Activated naive CD4-positive, alpha-beta T cell treated with anti-CD3 and anti-CD28 coated beads, Interleukin-2, amount 50 U/mL, for 16 hours (primary cell): ENCODE data around the gene PNCK.
"Not testable (repeated sequence)": the region's sequence is repeated elsewhere in the genome, so short reads cannot be mapped to it uniquely, and the experiment has no call there.

Source experiments
- DNase-seq: peaks from one replicate; pipeline ENCODE4 v3.0.0-alpha.2; 2020

Gene PNCK

GRCh38 chrX:153673428-153674218 is at the start of gene PNCK:
Gene PNCK, minus strand, starts transcription at chrX:153673813. Its CDS starts 737 bp downstream, at chrX:153673076.
- no peak for DNase-seq

GRCh38 chrX:153722704-153723350 is 49.2 kb upstream of the PNCK start:
- no peak for DNase-seq

- DNase-seq: no peak
Measured at GRCh38 chrX:153719701-153720100, 46.1 kb upstream of the PNCK start.

DNA sequence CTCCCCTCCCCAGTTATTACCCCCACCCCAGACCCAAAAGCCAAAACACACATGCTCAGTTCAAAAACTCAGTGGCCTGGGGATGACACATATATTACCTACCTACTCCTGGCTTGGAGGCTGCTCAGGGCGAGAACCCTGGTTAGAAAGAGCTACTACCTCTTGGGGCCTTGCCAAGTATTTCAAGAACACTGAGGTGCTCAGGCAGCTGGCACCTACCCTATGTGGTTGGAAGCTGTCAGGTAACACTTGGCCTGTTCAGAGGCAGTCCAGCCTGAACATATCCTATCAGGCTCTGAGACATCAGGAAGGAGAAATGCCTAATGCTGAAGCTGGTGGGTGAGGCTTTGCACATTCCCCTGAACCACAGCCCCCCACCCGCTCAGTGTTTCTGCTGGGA is 45.6 kb upstream of the PNCK start:
- DNase-seq: no peak

DNA sequence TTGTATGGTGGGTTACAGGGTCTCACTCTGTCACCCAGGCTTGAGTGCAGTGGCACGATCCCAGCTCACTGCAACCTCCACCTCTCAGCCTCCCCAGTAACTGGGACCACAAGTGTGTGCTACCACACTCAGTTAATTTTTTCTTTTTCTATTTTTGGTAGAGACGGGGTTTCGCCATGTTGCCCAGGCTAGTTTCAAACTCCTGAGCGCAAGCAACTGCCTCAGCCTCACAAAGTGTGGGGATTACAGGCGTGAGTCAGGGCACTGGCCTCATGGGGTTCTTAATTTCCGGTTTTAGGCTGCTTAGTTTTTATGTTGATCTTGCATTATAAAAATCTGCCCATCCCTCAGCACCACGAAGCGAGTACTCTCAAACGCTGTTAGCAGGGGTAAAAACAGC is 43.8 kb upstream of the PNCK start:
- no peak for DNase-seq

DNA sequence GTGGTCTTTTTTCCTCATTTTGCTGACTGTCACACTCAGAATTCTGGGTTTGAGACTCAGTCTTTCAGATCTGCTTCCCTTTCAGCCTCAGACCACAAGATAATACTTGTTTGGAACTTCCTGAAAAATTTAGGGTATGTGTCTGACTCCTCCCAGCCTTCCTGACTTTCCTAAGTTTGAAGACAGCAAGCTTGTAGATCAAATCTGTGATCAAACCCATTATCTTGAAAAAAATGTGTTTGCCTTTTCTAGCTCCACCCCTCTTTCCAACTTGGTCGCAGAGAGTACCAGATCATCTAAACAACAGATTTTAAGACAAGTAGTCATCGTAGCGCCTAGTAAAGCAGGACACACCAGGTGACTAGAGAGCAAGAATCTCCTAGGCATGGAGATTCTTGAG is 40.6 kb upstream of the PNCK start:
- no peak for DNase-seq

GRCh38 chrX:153709726-153710674 is 36.4 kb upstream of the PNCK start:
- DNase-seq: no peak

GRCh38 chrX:153708415-153708814 is 34.8 kb upstream of the PNCK start:
- peak; percentile 49 for DNase-seq

GRCh38 chrX:153707406-153707805 is 33.8 kb upstream of the PNCK start:
- DNase-seq: no peak

DNA sequence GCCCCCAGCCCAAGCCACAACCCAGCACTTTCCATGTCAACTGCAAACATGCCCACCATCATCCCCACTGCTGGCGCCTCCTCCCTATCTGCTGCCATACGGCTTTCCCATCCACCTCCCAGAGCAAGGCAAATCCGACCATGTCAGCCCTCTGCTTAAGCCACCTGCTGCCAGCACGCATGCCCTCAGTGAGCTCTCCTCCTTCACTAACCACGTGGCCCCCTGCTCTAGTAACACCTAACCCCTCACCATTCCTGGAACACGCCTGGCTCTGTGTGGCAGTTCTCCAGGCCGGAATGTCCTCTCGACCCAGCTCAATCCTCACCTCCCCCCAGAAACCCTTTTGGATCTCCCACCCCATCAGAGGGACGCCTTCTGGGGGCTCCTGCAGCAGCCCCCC is 33.2 kb upstream of the PNCK start:
- no peak for DNase-seq

GRCh38 chrX:153705403-153706060 is 31.9 kb upstream of the PNCK start:
- not testable (repeated sequence) for DNase-seq

DNA sequence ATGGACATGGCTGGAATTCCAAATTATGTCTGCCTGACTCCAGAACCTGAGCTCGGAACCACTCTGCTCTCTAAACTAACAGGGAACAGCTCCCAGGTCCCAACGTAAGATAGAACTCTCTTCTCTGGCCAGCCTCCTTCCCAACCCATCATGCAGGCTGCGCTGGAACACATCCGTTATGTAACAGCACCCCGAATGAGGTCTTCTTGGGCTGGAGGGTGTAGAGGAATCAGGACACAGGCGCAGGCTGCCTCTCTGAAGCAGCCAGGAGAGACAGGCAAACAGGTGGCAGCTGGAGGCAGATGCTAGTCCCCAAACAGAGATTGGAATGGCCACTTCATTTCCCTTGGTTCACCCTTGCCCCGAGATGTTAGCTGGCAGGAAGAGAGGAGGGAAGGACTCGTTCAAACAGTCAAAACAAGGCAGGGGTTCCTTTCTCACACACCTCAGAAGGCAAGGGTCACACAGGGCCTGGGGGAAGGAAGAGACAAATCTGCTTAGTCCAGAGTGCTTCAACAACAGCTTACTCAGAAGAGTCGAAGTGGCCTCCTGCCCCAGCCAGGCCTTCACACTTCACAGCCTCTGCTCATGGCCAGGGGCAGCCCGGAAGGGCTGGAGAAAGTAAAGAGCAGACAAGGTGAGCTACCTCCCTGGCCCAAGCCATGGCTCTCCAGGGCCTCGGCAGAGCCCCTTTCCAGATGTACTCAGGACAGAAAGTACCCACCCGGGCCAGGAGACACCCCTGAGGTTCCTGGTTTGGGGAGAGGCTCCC is 31.2 kb upstream of the PNCK start:
- not testable (repeated sequence) for DNase-seq

- DNase-seq: no peak
Measured at GRCh38 chrX:153704021-153704526, 30.5 kb upstream of the PNCK start.

DNA sequence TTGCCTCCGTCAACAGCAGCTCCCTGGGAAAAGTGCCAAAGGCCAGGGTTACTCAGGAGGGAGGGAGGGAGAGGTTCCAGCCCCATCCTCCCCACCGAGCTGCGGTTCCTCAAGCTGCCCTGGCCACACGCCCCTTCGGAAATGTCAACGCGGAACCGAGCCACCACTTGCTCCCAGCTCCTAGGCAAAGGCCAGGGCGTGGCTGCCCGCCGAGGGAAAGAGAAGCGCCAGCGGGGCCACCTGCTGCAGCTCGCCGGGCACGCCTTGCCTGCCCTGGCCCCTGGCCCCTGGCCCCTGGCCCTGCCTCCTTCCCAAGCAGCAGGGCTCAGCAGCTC is 29.4 kb upstream of the PNCK start:
- DNase-seq: no peak

GRCh38 chrX:153702336-153703035 is 28.9 kb upstream of the PNCK start:
- no peak for DNase-seq

- no peak for DNase-seq
Measured at GRCh38 chrX:153701706-153702105, 28.1 kb upstream of the PNCK start.

GRCh38 chrX:153700967-153701366 is 27.4 kb upstream of the PNCK start:
- no peak for DNase-seq

DNA sequence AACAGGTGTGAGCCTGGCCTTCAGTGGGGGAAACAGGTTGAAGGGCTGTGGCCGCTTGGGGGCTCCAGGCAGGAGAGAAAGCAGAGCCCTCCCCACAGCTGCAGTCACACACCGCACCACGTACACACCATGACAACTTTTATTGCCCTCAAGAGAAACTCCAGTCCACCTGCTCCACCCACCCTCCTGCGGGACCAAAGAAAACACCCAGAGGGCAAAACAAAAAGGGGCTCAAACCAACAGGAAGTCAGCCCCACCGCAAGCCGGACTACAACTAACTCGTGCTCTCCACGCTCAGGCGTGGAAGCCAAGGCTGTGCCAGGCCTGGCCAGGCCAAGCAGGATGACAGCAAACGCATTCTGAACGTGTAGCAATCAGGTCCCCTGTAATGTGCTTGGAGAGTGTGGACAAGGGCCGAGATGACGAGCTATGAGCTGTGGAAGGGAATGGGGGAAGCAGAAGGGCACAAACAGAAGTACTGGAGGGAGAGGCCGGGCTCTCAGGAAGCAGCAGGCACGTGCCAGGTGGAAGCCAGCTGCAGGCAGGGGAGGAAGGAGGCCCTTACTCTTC is 26.8 kb upstream of the PNCK start:
- DNase-seq: no peak

- not testable (repeated sequence) for DNase-seq
Measured at GRCh38 chrX:153699784-153700371, 26.3 kb upstream of the PNCK start.

DNA sequence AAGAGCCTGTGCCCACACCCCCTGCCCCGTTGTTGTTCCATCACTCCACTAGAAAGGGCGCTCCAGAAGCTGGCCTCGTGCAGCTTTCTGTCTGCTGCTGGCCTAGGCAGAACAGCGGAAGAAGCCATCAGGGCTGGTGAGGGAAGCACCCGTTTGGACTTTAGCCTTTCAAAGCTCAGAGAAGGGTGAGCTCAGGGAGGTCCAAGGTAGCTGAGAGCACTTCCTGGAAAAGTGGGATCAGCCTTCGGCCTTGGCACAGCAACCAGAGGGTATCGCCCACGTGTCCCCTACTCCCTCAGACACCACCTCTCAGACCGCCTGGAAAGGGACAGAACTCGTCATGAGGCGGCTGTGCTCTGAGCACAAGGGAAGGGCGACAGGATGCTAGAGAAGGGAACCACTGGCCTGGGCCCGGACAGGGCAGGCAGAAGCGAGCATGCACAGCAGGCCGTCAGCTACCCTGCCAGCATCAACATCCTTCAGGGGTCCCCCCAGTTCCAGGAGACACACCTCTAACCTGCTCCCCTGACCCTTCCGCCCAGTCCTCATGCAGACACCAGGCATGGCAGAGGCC is 25.7 kb upstream of the PNCK start:
- DNase-seq: not testable (repeated sequence)
